Stimulated activated CD4-positive, alpha-beta T cell treated with anti-CD3 and anti-CD28 coated beads, Interleukin-15, amount 100 ng/mL, for 48 hours (primary cell): ENCODE data around the gene ELOB.

Experiments
- DNase-seq, 2 donors: peaks; one replicate each; pipeline ENCODE4 v3.0.0-alpha.2; 2020; ENCODE audit warnings: low read depth in 2 of 2

Gene ELOB

DNA sequence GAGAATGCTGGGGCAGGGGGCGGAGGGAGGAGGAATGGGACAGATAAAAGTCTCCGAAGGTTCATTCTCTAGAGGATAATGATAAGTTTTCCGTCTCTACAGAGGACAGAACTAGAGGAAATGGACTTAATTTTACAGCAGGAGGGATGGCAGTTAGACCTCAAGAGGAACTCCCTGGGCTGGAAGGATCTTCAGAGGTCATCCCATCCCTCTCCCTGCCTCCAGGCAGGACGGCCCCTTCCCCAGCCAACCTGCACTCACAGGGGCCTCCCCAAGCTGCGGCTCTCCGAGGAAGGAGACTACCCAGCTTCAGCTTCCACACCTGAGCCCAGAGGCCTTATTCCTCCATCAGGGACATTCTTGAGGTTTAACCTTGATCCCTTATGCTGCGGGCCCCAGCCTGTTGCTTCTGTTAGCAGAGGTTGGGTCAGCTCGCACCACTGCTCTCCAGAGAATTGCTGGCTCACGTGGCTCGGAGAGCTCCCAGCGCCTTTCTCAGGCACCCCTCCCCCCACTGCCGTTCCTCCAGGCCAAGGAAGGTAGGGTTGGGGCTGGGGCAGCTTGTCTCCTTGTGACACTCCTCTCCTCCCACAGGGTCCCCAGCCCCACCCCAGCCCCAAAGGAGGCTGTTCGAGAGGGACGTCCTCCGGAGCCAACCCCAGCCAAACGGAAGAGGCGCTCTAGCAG is 8.5 kb downstream of the ELOB start:
- no peak for DNase-seq

DNA sequence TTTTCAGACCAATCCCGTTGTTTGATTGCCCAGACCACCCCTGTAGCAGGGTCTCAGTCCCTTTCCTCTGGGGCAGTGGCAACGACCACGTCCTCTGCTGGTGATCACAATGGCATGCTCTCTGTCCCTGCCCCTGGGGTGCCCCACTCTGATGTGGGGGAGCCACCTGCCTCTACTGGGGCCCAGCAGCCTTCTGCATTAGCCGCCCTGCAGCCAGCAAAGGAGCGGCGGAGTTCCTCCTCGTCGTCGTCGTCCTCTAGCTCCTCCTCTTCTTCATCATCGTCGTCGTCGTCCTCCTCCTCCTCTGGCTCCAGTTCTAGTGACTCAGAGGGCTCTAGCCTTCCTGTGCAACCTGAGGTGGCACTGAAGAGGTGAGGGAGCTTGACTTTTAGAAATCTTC is 9.2 kb downstream of the ELOB start:
- DNase-seq: no peak

GRCh38 chr16:2767140-2767731 is 9.8 kb downstream of the ELOB start:
- DNase-seq: no peak

GRCh38 chr16:2766430-2767139 is 10.5 kb downstream of the ELOB start:
- no peak for DNase-seq

DNA sequence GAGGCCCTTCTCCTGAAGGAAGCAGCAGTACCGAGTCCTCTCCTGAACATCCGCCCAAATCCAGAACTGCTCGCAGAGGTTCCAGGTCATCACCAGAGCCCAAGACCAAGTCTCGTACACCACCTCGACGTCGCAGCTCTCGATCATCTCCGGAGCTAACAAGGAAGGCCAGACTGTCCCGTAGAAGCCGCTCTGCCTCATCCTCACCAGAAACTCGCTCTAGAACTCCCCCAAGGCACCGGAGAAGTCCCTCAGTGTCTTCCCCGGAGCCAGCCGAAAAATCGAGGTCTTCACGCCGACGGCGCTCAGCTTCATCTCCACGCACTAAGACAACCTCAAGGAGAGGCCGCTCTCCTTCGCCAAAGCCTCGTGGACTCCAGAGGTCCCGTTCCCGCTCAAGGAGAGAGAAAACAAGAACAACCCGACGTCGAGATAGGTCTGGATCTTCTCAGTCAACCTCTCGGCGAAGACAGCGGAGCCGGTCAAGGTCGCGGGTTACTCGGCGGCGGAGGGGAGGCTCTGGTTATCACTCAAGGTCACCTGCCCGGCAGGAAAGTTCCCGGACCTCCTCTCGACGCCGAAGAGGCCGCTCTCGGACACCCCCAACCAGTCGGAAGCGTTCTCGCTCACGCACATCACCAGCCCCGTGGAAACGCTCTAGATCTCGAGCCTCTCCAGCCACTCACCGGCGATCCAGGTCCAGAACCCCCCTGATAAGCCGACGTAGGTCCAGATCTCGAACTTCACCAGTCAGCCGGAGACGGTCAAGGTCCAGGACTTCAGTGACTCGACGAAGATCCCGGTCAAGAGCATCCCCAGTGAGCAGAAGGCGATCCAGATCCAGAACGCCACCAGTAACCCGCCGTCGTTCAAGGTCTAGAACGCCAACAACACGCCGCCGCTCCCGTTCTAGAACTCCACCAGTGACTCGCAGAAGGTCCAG is 11.3 kb downstream of the ELOB start:
- no peak for DNase-seq

GRCh38 chr16:2764718-2765117 is 12.4 kb downstream of the ELOB start:
- DNase-seq: no peak

DNA sequence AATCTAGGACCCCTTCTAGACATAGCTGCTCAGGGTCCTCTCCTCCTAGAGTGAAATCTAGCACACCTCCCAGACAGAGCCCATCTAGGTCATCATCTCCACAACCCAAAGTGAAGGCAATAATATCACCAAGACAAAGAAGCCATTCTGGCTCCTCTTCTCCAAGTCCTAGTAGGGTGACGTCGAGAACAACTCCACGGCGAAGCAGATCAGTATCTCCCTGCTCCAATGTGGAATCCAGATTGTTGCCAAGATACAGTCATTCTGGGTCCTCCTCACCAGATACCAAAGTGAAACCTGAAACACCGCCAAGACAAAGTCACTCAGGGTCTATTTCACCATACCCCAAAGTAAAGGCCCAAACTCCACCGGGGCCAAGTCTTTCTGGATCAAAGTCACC is 13.9 kb downstream of the ELOB start:
- no peak for DNase-seq

GRCh38 chr16:2762711-2763110 is 14.4 kb downstream of the ELOB start:
- no peak for DNase-seq

DNA sequence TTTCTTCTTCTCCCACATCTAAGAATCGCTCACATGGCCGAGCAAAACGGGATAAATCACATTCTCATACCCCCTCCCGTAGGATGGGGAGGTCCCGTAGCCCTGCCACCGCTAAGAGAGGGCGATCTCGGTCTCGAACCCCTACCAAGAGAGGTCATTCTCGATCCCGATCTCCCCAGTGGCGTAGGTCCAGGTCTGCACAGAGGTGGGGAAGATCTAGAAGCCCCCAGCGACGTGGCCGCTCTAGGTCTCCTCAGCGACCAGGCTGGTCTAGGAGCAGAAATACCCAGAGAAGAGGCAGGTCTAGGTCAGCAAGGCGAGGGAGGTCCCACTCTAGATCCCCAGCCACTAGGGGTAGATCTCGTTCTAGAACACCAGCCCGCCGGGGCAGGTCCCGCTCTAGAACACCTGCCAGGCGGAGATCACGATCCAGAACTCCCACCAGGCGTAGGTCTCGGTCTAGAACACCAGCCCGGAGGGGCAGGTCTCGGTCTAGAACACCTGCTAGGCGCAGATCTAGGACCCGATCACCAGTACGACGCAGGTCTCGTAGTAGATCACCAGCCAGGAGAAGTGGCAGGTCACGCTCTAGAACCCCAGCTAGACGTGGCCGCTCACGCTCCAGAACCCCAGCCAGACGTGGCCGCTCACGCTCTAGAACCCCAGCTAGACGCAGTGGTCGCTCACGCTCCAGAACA is 15.0 kb downstream of the ELOB start:
- no peak for DNase-seq

- no peak for DNase-seq
These were observed 15.6 kb downstream of the ELOB start for GRCh38 chr16:2761472-2761871.

DNA sequence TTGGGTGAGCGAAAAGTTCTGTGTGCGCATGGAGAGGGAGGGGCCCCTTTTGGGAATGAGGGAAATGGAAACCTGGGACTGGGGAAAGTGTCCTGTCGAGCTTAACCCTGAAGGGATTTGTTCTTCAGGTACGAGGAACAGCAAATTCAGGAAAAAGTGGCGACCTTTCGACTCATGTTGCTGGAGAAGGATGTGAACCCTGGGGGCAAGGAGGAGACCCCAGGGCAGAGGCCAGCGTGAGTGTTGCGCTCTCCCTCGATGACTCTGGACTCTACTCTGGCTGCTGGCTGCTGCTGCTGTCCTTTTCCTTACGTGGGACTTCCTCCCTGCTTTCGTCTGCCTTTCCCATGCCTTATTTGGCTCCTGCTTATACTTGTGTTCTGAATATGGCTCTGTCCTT is 19.7 kb downstream of the ELOB start:
- DNase-seq: no peak

- no peak for DNase-seq
These were observed 20.6 kb downstream of the ELOB start for GRCh38 chr16:2756288-2757015.

DNA sequence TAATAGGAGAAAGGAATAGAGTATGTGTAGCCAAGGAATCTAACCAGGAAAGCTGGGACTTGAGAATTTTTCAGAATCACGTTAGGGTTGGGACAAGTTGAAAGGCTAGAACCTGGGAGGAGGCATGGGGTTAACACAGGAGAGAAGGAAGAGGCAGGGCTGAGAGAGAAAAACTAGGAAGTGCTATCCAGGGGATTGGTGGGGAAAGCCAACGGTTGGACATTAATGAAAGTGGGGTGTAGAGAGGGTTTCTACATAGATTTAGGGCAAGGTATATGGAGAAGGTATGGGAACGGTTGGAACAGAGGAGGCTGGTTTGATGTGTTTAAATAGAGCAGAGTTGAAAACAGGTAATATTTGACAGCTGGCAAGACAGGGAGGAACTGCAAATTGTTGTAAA is 21.9 kb downstream of the ELOB start:
- DNase-seq: no peak

GRCh38 chr16:2753733-2754020 is 23.4 kb downstream of the ELOB start:
- no peak for DNase-seq

DNA sequence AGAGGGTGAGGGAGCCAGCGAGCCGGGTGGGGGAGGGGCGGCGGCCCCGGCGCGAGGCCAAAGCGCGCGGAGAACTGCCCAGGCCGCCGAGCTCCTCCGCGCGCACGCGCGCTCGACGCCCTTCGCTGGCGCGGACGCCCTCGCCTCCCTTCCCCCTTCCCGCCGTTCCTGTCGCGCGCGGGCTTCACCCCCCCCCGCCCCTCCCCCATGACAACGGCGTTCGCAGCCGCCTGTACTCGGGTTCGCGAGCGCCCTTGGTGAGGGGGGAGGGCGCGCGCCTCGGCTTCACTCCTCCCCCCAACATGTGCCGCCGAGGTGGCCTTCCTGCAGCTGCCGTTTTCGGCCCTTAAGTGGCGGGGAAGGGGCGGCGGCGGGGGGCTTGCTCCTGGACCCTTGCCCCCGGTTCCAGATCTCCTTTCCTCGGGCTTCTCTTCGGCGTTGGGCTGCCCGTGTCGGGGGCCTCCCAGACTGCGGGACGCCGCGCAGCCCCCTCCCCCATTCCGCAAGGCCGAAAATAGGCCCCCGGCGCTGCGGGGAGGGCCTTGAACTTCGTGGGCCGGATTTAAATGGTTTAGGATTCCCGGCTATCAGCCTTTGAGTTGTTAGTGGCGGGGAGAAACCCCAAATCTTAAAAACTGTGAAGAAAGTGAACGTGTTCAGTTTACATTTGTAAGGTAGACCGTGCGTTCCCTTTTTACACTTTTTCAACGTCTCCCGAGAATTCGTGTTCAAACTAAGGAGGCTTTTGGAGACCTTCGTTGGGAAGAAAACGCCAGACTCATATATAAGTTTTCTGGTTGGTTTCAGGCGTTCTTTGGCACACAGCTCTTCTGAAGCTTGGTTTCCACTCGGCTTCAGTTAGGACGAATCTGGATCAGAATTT is 24.0 kb downstream of the ELOB start:
- peak; percentile 55 to 64 for DNase-seq

- peak; percentile 90 to 92 for DNase-seq
These were observed 24.8 kb downstream of the ELOB start, which contains the start of gene SRRM2 for GRCh38 chr16:2752035-2752849. Gene SRRM2 (plus strand): TSS chr16:2752638. CDS start chr16:2756365, 3,727 bp downstream.

- DNase-seq: no peak
These were observed 25.5 kb downstream of the ELOB start for GRCh38 chr16:2751577-2752034.

DNA sequence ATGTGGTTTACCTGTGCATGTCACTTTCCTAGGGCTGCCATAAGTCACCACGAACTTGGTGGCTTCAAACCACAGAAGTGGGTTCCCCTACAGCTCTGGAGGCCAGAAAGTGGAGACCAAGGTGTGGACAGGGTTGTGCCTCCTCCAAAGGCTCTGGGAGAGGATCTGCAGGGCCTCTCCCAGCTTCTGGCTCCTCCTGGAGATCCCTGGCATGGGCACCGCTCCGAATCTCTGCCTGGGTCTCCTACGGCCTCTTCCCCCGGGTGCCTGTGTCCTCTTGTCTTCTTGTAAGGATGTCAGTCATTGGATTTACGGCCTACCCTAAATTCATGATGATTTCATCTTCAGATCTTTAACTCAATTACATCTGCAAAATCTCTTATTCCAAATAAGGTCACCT is 27.1 kb downstream of the ELOB start:
- DNase-seq: no peak

DNA sequence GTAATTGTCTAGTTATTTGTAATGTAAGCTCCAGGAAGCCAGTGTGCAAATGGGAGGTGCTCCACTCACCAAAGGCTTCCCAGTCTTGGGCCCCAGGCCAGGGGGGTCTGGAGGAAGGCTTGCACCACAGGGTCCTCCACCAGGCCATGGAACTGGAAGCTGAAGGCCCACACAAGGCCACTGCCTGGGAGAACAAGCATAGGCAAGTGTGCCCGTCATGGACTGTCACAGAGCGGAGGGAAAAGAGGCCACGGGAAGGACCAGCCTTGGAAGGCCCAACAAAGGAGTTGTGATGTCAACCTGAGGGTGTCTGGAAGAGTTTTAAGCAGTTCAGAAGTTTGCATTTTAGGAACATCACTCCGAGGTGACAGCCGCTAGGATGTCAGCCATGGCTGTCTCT is 27.6 kb downstream of the ELOB start:
- no peak for DNase-seq
